Heart left ventricle (tissue), 13 donors: ENCODE measurements around the gene CREB3.

Source experiments
- POLR2A ChIP-seq, 2 donors: fragments of 450-650 bp; IDR thresholded peaks; one replicate each; pipeline ENCODE4 v1.6.1; 2017; ENCODE audit warnings: antibody characterized with exemption in 2 of 2, mild to moderate bottlenecking in 2 of 2, moderate library complexity in 2 of 2
- TF ChIP-seq, protein P1 (sequence below), 12 donors: fragments of 200-600 bp; sonication (generic) in 4 of 12; IDR thresholded peaks; one replicate each; pipeline versions ENCODE4 v1.5.0 to v1.8.0; 2018 to 2022; ENCODE audit warnings: antibody characterized with exemption in 12 of 12, mild to moderate bottlenecking in 5 of 12
- donor health status: ischemic (EF 13 %, LVEDD 7.1; RV severe dilation, severe dysfunction).
- donor health status: DM: no; HTN: yes; CAD: no.
- donor health status: DM: no; HTN: no; CAD: no.
- donor health status: ischemic (EF 25% LVEDD 6.9; RV normal size, moderate dysfunction).
- donor health status: ischemic (EF 25% LVEDD 5.7; RV mildly dilated, moderate dysfunction).
- donor health status: ischemic (EF 35%, LVEDD 5.7; RV mildly dilated, moderate dysfunction).
- donor health status: nonischemic (EF 11% LVEDD 7.7; RV severe dilation, severe dysfunction).
- donor health status: DM: yes; HTN: yes; CAD: no.
- donor health status: PGD.
- donor health status: ischemic (EF 29% LVEDD 5.4; RV normal size, mild dysfunction).
- donor health status: nonischemic (EF 23%, LVEDD 6.1; RV moderate dilation, normal function).

DNA sequence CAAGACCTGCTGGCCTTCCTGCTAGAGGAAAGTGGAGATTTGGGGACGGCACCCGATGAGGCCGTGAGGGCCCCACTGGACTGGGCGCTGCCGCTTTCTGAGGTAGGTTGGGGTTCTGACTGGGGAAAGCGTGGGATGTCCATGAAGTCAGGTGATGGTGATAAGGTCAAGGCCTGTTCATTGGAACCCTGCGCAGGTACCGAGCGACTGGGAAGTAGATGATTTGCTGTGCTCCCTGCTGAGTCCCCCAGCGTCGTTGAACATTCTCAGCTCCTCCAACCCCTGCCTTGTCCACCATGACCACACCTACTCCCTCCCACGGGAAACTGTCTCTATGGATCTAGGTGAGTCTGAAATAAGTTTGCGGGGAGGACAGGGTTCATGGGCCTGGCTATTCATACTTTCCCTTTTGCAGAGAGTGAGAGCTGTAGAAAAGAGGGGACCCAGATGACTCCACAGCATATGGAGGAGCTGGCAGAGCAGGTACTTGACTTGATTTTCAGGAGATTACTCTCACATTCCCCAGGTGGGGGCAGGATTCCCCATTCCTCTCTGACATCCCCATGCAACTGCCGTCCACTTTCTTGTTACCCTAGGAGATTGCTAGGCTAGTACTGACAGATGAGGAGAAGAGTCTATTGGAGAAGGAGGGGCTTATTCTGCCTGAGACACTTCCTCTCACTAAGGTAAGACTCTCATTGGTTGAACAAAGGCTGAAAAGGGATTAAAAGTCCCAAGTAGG, 505 bp downstream of the CREB3 start:
- TF ChIP-seq, protein P1, sequence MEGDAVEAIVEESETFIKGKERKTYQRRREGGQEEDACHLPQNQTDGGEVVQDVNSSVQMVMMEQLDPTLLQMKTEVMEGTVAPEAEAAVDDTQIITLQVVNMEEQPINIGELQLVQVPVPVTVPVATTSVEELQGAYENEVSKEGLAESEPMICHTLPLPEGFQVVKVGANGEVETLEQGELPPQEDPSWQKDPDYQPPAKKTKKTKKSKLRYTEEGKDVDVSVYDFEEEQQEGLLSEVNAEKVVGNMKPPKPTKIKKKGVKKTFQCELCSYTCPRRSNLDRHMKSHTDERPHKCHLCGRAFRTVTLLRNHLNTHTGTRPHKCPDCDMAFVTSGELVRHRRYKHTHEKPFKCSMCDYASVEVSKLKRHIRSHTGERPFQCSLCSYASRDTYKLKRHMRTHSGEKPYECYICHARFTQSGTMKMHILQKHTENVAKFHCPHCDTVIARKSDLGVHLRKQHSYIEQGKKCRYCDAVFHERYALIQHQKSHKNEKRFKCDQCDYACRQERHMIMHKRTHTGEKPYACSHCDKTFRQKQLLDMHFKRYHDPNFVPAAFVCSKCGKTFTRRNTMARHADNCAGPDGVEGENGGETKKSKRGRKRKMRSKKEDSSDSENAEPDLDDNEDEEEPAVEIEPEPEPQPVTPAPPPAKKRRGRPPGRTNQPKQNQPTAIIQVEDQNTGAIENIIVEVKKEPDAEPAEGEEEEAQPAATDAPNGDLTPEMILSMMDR (IDR thresholded peaks at IDR 0.05): no peak
- no peak for TF ChIP-seq POLR2A (IDR thresholded peaks at IDR 0.05)
